Mucosa of stomach (tissue), 1 donor: ENCODE measurements around the gene C3.
"Not testable (repeated sequence)": the region's sequence is repeated elsewhere in the genome, so short reads cannot be mapped to it uniquely, and the experiment has no call there.

Experiments
- H3K27me3 ChIP-seq: one replicate; pipeline ENCODE4 v1.7.0; 2013; ENCODE audit warnings: mild to moderate bottlenecking, low read length; ENCODE audit not compliant: control insufficient read depth, insufficient read depth
- H3K36me3 ChIP-seq: one replicate; pipeline ENCODE4 v1.7.0; 2013; ENCODE audit warnings: low read length; ENCODE audit not compliant: control insufficient read depth, insufficient read depth
- H3K4me1 ChIP-seq: one replicate; pipeline ENCODE4 v1.7.0; 2013; ENCODE audit warnings: mild to moderate bottlenecking, low read length; ENCODE audit not compliant: control insufficient read depth, insufficient read depth
- H3K4me3 ChIP-seq: one replicate; pipeline ENCODE4 v1.7.0; 2013; ENCODE audit warnings: low read length
- H3K9ac ChIP-seq: one replicate; pipeline ENCODE4 v1.7.0; 2013; ENCODE audit warnings: mild to moderate bottlenecking, low read length, moderate library complexity
- H3K9me3 ChIP-seq: one replicate; pipeline ENCODE4 v1.7.0; 2013; ENCODE audit warnings: mild to moderate bottlenecking, low read length, moderate library complexity; ENCODE audit not compliant: control insufficient read depth
- donor health status: Pancreatic carcinoma.

The C3 gene

GRCh38 chr19:6656390-6656789 lies 64.1 kb downstream of the C3 start:
- H3K9ac ChIP-seq, H3K36me3 ChIP-seq, H3K4me1 ChIP-seq, H3K9me3 ChIP-seq, H3K4me3 ChIP-seq: not testable (repeated sequence)
- H3K27me3 ChIP-seq, result peaks cover 32% of the 10 kb centered on the region

DNA sequence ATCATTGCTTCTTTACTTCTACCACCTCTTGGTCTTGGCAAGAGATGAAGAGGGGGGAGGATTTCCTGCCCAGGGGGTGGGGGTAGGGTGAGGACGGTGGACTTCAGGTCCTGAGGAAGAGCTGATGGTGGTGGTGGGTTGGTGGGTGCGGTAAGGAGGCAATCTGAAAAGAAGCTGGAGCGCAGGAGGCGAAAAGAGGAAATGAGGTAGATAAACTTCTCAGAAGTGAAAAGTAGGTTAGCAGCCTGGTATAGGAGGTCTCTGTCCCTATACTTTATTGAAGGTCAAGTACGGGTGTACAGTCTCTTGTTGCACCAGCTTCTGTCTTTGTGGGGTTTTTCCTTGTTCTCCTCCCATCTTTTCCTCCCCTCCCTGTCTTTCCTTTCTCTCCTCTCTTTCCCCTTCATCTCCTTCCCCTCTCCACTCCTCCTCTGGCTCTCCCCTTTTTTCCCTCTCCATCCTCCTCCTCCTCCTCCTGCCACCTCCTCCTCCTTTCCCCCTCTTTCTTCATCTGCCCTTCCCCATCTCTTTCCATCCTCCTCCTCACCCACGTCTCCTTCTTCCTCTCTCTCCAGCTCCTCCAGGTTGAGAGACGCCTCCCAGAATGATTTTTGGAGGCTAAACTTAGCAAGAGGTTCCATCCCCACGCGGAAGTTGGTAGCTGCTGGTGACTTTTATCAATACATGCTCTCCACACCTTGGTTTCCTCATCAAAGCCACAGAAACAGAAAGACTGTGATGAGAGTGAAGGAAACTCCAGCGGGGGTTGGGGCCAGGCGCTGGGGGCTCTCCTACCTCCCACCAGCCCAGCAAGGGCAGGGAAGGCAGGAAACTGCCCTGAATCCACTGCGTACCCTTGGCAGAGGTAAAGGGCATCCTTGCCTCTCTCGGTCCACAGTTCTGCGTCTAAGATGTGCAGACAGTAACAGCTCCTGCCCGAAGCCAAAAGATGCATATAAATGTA lies 65.8 kb downstream of the C3 start:
- no peaks in the 10 kb centered on the region for H3K36me3 ChIP-seq
- H3K4me1 ChIP-seq, result no peaks in the 10 kb centered on the region
- no peak overlapping the region for H3K4me3 ChIP-seq
- H3K9ac ChIP-seq, result no peak overlapping the region
- H3K9me3 ChIP-seq, result no peaks in the 10 kb centered on the region
- H3K27me3 ChIP-seq, result peaks cover 15% of the 10 kb centered on the region

DNA sequence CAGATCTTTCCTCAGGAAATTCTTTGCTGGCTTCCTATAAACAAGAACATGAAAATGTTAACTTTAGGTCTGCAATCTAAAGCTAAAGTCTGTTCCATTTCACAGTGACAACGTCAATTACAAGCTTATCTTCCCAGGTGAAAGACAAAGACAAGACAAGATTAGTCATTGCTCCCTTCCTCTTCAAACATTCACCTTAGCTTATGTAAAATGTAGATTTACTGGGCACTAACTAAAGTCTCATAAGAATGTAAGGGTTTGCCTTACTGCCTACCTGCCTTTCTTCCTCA lies 67.7 kb downstream of the C3 start:
- Histone ChIP-seq H3K27me3 (peaks cover 3% of the 10 kb centered on the region), H3K4me1 (no peaks in the 10 kb centered on the region), H3K36me3 (no peaks in the 10 kb centered on the region), H3K9me3 (no peaks in the 10 kb centered on the region), H3K4me3 (no peak overlapping the region), H3K9ac (no peak overlapping the region)

DNA sequence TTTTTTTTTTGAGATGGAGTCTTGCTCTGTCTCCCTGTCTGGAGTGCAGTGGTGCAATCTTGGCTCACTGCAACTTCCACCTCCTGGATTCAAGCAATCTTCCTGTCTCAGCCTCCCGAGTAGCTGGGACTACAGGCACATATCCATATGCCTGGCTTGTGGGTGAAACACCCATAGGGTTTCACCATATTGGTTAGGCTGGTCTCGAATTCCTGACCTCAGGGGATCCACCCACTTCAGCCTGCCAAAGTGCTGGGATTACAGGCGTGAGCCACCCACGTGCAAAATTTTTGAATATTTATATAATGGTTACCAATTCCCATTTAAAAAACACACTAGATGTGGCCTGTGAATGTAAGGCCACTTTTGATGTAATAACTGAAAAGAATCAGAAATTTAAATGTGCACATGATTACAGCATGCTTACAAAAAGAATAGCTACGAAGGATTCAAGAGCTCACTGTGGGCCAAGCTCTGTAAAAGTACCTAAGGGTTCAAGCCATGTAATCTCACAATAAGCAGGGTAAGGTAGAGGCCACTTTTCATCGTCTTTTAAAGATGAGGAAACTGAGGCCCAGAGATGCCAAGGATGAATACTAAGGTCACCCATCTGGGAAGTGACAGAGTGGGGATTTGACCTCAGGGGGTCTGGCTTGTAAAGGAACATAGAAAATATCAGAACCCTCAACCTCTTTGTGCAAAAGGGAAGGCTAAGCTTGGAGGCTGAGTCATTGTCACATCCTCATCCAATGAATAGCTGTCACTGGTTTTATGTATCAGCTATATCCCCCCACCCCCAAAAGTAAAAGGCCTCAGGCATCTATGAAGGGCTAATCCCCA lies 68.3 kb downstream of the C3 start:
- Histone ChIP-seq H3K9me3 (no peaks in the 10 kb centered on the region), H3K9ac (no peak overlapping the region), H3K36me3 (no peaks in the 10 kb centered on the region), H3K4me1 (no peaks in the 10 kb centered on the region), H3K27me3 (peaks cover 3% of the 10 kb centered on the region), H3K4me3 (no peak overlapping the region)

DNA sequence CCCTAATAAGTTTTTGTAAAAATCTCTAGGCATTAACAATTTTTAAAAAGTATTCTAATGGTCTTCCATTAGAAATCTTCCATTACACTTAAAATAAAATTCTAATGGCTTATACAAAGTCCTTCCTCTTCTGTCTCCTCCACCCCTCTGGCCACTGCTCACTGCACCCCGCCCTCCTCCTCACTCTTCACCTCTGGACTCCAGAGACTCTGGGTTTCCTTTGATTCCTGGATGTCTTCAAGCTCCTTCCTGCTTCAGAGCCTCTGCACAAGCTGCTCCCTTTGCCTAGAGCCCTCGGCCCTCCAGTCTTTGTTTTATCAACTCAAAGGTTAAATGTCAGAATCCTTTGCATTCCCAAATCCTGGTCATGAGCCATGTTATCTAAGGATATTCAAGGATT lies 71.3 kb downstream of the C3 start:
- no peak overlapping the region for H3K4me3 ChIP-seq
- H3K27me3 ChIP-seq, result no peaks in the 10 kb centered on the region
- H3K36me3 ChIP-seq, result no peaks in the 10 kb centered on the region
- H3K9ac ChIP-seq, result no peak overlapping the region
- no peaks in the 10 kb centered on the region for H3K9me3 ChIP-seq
- no peaks in the 10 kb centered on the region for H3K4me1 ChIP-seq

- Histone ChIP-seq H3K27me3 (no peaks in the 10 kb centered on the region), H3K4me1 (no peaks in the 10 kb centered on the region), H3K9ac (no peak overlapping the region), H3K4me3 (no peak overlapping the region), H3K9me3 (no peaks in the 10 kb centered on the region), H3K36me3 (no peaks in the 10 kb centered on the region)
Measured at GRCh38 chr19:6648141-6648715, 72.2 kb downstream of the C3 start.

- H3K4me3 ChIP-seq, result no peak overlapping the region
- H3K36me3 ChIP-seq, result no peaks in the 10 kb centered on the region
- no peaks in the 10 kb centered on the region for H3K27me3 ChIP-seq
- no peak overlapping the region for H3K9ac ChIP-seq
- no peaks in the 10 kb centered on the region for H3K4me1 ChIP-seq
- no peaks in the 10 kb centered on the region for H3K9me3 ChIP-seq
Measured at GRCh38 chr19:6644796-6645195, 75.7 kb downstream of the C3 start.

DNA sequence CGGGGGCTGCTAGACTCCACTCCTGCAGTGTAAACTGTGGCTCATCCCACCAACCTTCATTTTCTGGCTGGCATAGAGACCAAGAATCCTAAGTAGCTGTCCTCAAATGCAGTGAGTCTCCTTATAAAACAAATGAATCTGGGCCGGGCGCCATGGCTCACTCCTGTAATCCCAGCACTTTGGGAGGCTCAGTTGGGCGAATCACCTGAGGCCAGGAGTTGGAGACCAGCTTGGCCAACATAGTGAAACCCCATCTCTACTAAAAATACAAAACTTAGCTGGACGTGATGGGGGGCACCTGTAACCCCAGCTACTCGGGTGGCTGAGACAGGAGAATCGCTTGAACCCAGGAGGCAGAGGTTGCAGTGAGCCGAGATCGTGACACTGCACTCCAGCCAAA lies 80.1 kb downstream of the C3 start:
- H3K36me3 ChIP-seq, H3K9me3 ChIP-seq, H3K27me3 ChIP-seq, H3K4me1 ChIP-seq, H3K4me3 ChIP-seq, H3K9ac ChIP-seq: not testable (repeated sequence)

DNA sequence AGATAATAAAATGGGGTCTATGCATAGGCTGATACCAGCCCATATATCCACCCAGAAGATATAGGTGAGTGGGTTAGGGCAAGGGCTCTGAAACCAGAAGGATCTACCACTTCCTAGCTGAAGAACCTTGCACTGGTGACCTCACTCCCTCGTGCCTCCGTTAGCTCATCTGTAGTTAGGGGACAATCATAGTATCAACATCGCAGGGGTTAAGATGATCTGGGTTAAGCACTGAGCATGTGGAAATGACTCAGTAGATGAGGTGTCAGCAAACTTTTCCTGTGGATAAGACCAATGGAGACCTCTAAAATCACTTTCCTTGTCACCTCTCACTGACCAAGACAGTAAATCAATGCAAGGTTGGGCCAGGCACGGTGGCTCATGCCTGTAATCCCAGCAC lies 81.0 kb downstream of the C3 start:
- no peak overlapping the region for H3K9ac ChIP-seq
- no peaks in the 10 kb centered on the region for H3K4me1 ChIP-seq
- no peaks in the 10 kb centered on the region for H3K36me3 ChIP-seq
- H3K4me3 ChIP-seq, result no peak overlapping the region
- no peaks in the 10 kb centered on the region for H3K9me3 ChIP-seq
- no peaks in the 10 kb centered on the region for H3K27me3 ChIP-seq

DNA sequence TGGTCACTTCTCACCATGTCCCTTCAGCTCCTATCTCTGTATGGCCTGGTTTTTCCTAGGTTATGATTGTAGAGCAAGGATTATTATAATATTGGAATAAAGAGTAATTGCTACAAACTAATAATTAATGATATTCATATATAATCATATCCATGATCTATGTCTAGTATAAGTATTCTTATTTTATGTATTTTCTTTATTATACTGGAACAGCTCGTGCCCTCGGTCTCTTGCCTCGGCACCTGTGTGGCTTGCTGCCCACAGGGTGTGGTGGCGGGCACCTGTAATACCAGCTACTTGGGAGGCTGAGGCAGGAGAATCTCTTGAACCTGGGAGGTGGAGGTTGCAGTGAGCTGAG lies 87.0 kb downstream of the C3 start:
- not testable (repeated sequence) for H3K36me3 ChIP-seq

GRCh38 chr19:6632747-6633455 lies 87.5 kb downstream of the C3 start:
- not testable (repeated sequence) for H3K36me3 ChIP-seq, H3K27me3 ChIP-seq, H3K4me1 ChIP-seq, H3K9ac ChIP-seq, H3K4me3 ChIP-seq, H3K9me3 ChIP-seq

More for the DNA sequence above, 87.0 kb downstream of the C3 start:
- not testable (repeated sequence) for H3K4me1 ChIP-seq, H3K27me3 ChIP-seq, H3K4me3 ChIP-seq, H3K9ac ChIP-seq, H3K9me3 ChIP-seq
